WTC11 (cell line): ENCODE results near the gene KIFC1. TPM values are rescaled to one million over a fixed set of nuclear protein-coding genes. Genes with fewer than 3 reads are reported as not detected.
"Not testable (repeated sequence)": the region's sequence is repeated elsewhere in the genome, so short reads cannot be mapped to it uniquely, and the experiment has no call there.

Source experiments
- ATAC-seq: fragments of 200-7000 bp; cut with Tn5 transposase; 2 replicates; pipeline ENCODE4 v1.10.0; 2021; ENCODE audit warnings: mild to moderate bottlenecking, moderate library complexity
- CTCF ChIA-PET: fragments of 300-600 bp; sonication (Branson Sonifier 250); formaldehyde crosslinking; loops from one replicate; lab custom pipeline; 2021; ENCODE audit warnings: antibody characterized with exemption; lab: Charles Lee
- POLR2A ChIA-PET: fragments of 350-600 bp; sonication (Branson Sonifier 250); formaldehyde crosslinking; loops from one replicate; lab custom pipeline; 2021; ENCODE audit warnings: antibody characterized with exemption; lab: Charles Lee
- DNase-seq: peaks from one replicate; pipeline ENCODE4 v3.0.0; 2021; ENCODE audit warnings: low spot score
- H3K27ac Mint-ChIP-seq: 2 replicates; pipeline ENCODE4 v1.8.0; 2021; ENCODE audit warnings: mixed read lengths
- H3K27me3 Mint-ChIP-seq: 2 replicates; pipeline ENCODE4 v1.8.0; 2021; ENCODE audit warnings: low read depth, mild to moderate bottlenecking, moderate library complexity, mixed read lengths
- H3K36me3 Mint-ChIP-seq: 2 replicates; pipeline ENCODE4 v1.8.0; 2021; ENCODE audit warnings: mixed read lengths
- H3K4me1 Mint-ChIP-seq: 2 replicates; pipeline ENCODE4 v1.8.0; 2022; ENCODE audit warnings: mixed read lengths
- H3K4me3 Mint-ChIP-seq: 2 replicates; pipeline ENCODE4 v1.8.0; 2021; ENCODE audit warnings: mild to moderate bottlenecking, moderate library complexity, mixed read lengths
- H3K9me3 Mint-ChIP-seq: 2 replicates; pipeline ENCODE4 v1.8.0; 2021; ENCODE audit warnings: mixed read lengths
- CBFB ChIP-seq: sonication (generic); formaldehyde crosslinking; IDR thresholded peaks from 2 replicates; pipeline ENCODE4 v1.8.1; 2022; ENCODE audit warnings: mild to moderate bottlenecking, low read depth, missing genetic modification reagents
- CREM ChIP-seq: sonication (generic); formaldehyde crosslinking; IDR thresholded peaks from 2 replicates; pipeline ENCODE4 v1.8.1; 2022; ENCODE audit warnings: mild to moderate bottlenecking, missing genetic modification reagents, moderate library complexity
- CTCF ChIP-seq: fragments of 200-600 bp; IDR thresholded peaks from 2 replicates; pipeline ENCODE4 v1.8.0; 2022; ENCODE audit warnings: antibody characterized with exemption
- GRHL2 ChIP-seq: fragments of 250-450 bp; sonication (Bioruptor Pico); IDR thresholded peaks from 2 replicates; pipeline ENCODE4 v1.8.0; 2022; ENCODE audit warnings: mild to moderate bottlenecking, moderate library complexity; ENCODE audit not compliant: insufficient replicate concordance, severe bottlenecking
- HMGA2 ChIP-seq: fragments of 250-450 bp; sonication (Bioruptor Pico); IDR thresholded peaks from 2 replicates; pipeline ENCODE4 v1.4.0; 2021; ENCODE audit warnings: mild to moderate bottlenecking, moderate library complexity
- OVOL2 ChIP-seq: fragments of 250-450 bp; sonication (Bioruptor Pico); IDR thresholded peaks from 2 replicates; pipeline ENCODE4 v1.9.0; 2021; ENCODE audit warnings: mild to moderate bottlenecking, borderline replicate concordance
- SMAD4 ChIP-seq: sonication (generic); formaldehyde crosslinking; IDR thresholded peaks from 2 replicates; pipeline ENCODE4 v1.8.0; 2022; ENCODE audit warnings: mild to moderate bottlenecking, missing genetic modification reagents
- TP53 ChIP-seq: sonication (generic); formaldehyde crosslinking; IDR thresholded peaks from 2 replicates; pipeline ENCODE4 v1.8.1; 2023; ENCODE audit warnings: mild to moderate bottlenecking, missing genetic modification reagents
- ZSCAN18 ChIP-seq: fragments of 250-450 bp; sonication (Bioruptor Pico); IDR thresholded peaks from 2 replicates; pipeline ENCODE4 v2.1.2; 2022; ENCODE audit warnings: mild to moderate bottlenecking, moderate library complexity
- total RNA-seq: library from RNA; stranded (reverse); gene quantifications from 3 replicates; pipeline ENCODE4 v1.2.3, GENCODE V29; 2021
- TF ChIP-seq, protein P1 (sequence below): sonication (generic); formaldehyde crosslinking; IDR thresholded peaks from 2 replicates; pipeline ENCODE4 v1.8.1; 2023; ENCODE audit warnings: mild to moderate bottlenecking, missing genetic modification reagents, moderate library complexity
- TF ChIP-seq, protein P2 (sequence below): sonication (generic); formaldehyde crosslinking; IDR thresholded peaks from 2 replicates; pipeline ENCODE4 v1.8.1; 2023; ENCODE audit warnings: mild to moderate bottlenecking, missing genetic modification reagents
- TF ChIP-seq, protein P3 (sequence below): sonication (generic); formaldehyde crosslinking; IDR thresholded peaks from 2 replicates; pipeline ENCODE4 v1.8.1; 2023; ENCODE audit warnings: mild to moderate bottlenecking, missing genetic modification reagents
- TF ChIP-seq, protein P4 (sequence below): fragments of 250-450 bp; sonication (Bioruptor Pico); IDR thresholded peaks from 2 replicates; pipeline ENCODE4 v1.9.0; 2021; ENCODE audit warnings: mild to moderate bottlenecking
- TF ChIP-seq, protein P5 (sequence below): sonication (generic); formaldehyde crosslinking; IDR thresholded peaks from 2 replicates; pipeline ENCODE4 v1.8.0; 2022; ENCODE audit warnings: mild to moderate bottlenecking, missing genetic modification reagents

Gene KIFC1
- total RNA-seq, 1 experiment from 2014 or later = 97.3 TPM

DNA sequence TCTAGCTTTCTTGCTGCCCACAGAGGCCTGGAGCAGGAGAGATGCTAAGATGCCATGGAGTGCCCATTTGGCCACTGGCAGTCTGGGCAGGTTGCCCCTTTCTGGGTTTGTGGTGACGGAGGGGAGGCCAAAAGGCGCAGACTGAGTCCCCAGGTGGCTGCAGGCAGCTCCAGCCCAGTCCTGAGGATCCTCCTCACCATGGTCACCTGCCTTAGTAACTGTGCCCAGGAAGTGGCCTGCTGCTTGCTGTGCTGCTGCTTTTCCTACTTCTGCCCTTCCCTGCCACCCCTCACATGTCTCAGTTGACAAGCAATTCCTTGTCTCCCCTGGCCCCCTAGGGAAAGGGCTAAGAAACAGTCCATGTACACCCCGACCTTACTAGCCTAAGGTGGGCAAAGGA, 35.3 kb upstream of the KIFC1 start:
- TF ChIP-seq CREM (CRISPR knock-in tag) = no peak
- TF ChIP-seq GRHL2 (CRISPR knock-in tag) = no peak
- TF ChIP-seq OVOL2 = no peak
- TF ChIP-seq, protein P1, sequence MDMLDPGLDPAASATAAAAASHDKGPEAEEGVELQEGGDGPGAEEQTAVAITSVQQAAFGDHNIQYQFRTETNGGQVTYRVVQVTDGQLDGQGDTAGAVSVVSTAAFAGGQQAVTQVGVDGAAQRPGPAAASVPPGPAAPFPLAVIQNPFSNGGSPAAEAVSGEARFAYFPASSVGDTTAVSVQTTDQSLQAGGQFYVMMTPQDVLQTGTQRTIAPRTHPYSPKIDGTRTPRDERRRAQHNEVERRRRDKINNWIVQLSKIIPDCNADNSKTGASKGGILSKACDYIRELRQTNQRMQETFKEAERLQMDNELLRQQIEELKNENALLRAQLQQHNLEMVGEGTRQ = no peak
- TF ChIP-seq CTCF = no peak
- no peak for TF ChIP-seq TP53
- TF ChIP-seq, all 79 proteins: peak for 0
- H3K27ac Mint-ChIP-seq = no peak overlapping the region
- H3K4me1 Mint-ChIP-seq = peaks cover 26% of the 10 kb centered on the region
- ChIA-PET CTCF (interaction anchor here (0.6 to 2.9 kb wide), 2 partner anchors 11 to 38 kb away, joined by 4 to 11 read pairs; no protein-coding TSS in a partner anchor), POLR2A (no interaction called here)
- no peaks in the 10 kb centered on the region for H3K27me3 Mint-ChIP-seq
- H3K4me3 Mint-ChIP-seq = no peak overlapping the region
- H3K9me3 Mint-ChIP-seq = no peaks in the 10 kb centered on the region
- ATAC-seq (no peak), DNase-seq (no peak)
- H3K36me3 Mint-ChIP-seq = no peaks in the 10 kb centered on the region

- H3K4me3 Mint-ChIP-seq, DNase-seq, H3K36me3 Mint-ChIP-seq, POLR2A ChIA-PET, H3K27me3 Mint-ChIP-seq, H3K9me3 Mint-ChIP-seq, ATAC-seq: not testable (repeated sequence)
- 0 out of 2 replicates have a peak overlapping the region, but pooled peaks have one; percentile 87 for H3K27ac Mint-ChIP-seq
- CTCF ChIA-PET = interaction anchor here (2.9 kb wide), 1 partner anchor 12 kb away, joined by 11 read pairs; no protein-coding TSS in a partner anchor
- H3K4me1 Mint-ChIP-seq = peaks cover 26% of the 10 kb centered on the region
Observed at GRCh38 chr6:33357160-33357871, 34.3 kb upstream of the KIFC1 start.

DNA sequence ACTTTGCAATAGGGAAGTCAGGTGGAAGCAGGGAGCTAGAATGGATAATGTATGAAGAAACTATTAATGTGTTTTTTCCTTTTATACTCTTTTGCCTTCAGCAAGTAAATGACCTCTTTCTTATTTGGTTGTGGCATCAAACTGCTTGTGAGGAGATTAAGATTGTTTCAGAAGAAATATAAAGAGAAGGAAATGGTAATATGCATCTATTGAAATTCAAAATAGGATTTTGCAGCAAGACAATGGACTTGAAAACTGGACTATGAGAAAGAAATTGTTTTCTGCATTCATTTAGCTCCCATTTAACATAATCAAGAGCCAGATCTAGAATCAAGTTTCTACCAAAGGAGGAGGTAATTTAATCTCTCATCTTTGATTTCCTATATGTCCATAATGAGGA, 32.3 kb upstream of the KIFC1 start:
- POLR2A ChIA-PET = interaction anchor here (0.7 kb wide), 1 partner anchor 41 kb away, joined by 3 read pairs; the partner anchor contains the start of gene ZBTB22
- H3K27me3 Mint-ChIP-seq = no peaks in the 10 kb centered on the region
- DNase-seq (no peak), ATAC-seq (no peak)
- no peaks in the 10 kb centered on the region for H3K9me3 Mint-ChIP-seq
- H3K4me3 Mint-ChIP-seq = no peak overlapping the region
- H3K4me1 Mint-ChIP-seq = peaks cover 31% of the 10 kb centered on the region
- no peak for TF ChIP-seq ZSCAN18 (CRISPR knock-in tag)
- no peak for TF ChIP-seq SMAD4
- TF ChIP-seq, protein P2, sequence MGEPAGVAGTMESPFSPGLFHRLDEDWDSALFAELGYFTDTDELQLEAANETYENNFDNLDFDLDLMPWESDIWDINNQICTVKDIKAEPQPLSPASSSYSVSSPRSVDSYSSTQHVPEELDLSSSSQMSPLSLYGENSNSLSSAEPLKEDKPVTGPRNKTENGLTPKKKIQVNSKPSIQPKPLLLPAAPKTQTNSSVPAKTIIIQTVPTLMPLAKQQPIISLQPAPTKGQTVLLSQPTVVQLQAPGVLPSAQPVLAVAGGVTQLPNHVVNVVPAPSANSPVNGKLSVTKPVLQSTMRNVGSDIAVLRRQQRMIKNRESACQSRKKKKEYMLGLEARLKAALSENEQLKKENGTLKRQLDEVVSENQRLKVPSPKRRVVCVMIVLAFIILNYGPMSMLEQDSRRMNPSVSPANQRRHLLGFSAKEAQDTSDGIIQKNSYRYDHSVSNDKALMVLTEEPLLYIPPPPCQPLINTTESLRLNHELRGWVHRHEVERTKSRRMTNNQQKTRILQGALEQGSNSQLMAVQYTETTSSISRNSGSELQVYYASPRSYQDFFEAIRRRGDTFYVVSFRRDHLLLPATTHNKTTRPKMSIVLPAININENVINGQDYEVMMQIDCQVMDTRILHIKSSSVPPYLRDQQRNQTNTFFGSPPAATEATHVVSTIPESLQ (CRISPR knock-in tag) = no peak
- TF ChIP-seq, protein P3, sequence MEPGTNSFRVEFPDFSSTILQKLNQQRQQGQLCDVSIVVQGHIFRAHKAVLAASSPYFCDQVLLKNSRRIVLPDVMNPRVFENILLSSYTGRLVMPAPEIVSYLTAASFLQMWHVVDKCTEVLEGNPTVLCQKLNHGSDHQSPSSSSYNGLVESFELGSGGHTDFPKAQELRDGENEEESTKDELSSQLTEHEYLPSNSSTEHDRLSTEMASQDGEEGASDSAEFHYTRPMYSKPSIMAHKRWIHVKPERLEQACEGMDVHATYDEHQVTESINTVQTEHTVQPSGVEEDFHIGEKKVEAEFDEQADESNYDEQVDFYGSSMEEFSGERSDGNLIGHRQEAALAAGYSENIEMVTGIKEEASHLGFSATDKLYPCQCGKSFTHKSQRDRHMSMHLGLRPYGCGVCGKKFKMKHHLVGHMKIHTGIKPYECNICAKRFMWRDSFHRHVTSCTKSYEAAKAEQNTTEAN (CRISPR knock-in tag) = no peak
- TF ChIP-seq, protein P4, sequence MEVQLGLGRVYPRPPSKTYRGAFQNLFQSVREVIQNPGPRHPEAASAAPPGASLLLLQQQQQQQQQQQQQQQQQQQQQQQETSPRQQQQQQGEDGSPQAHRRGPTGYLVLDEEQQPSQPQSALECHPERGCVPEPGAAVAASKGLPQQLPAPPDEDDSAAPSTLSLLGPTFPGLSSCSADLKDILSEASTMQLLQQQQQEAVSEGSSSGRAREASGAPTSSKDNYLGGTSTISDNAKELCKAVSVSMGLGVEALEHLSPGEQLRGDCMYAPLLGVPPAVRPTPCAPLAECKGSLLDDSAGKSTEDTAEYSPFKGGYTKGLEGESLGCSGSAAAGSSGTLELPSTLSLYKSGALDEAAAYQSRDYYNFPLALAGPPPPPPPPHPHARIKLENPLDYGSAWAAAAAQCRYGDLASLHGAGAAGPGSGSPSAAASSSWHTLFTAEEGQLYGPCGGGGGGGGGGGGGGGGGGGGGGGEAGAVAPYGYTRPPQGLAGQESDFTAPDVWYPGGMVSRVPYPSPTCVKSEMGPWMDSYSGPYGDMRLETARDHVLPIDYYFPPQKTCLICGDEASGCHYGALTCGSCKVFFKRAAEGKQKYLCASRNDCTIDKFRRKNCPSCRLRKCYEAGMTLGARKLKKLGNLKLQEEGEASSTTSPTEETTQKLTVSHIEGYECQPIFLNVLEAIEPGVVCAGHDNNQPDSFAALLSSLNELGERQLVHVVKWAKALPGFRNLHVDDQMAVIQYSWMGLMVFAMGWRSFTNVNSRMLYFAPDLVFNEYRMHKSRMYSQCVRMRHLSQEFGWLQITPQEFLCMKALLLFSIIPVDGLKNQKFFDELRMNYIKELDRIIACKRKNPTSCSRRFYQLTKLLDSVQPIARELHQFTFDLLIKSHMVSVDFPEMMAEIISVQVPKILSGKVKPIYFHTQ = no peak
- no peak for TF ChIP-seq HMGA2 (CRISPR knock-in tag)
- TF ChIP-seq, protein P5, sequence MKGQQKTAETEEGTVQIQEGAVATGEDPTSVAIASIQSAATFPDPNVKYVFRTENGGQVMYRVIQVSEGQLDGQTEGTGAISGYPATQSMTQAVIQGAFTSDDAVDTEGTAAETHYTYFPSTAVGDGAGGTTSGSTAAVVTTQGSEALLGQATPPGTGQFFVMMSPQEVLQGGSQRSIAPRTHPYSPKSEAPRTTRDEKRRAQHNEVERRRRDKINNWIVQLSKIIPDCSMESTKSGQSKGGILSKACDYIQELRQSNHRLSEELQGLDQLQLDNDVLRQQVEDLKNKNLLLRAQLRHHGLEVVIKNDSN = no peak
- no peak for TF ChIP-seq CBFB (CRISPR knock-in tag)
- CTCF ChIA-PET = interaction anchor here (1.2 to 1.6 kb wide), 2 partner anchors 14 to 31 kb away, joined by 4 to 6 read pairs; no protein-coding TSS in a partner anchor
- H3K36me3 Mint-ChIP-seq = no peaks in the 10 kb centered on the region
- H3K27ac Mint-ChIP-seq = no peak overlapping the region

DNA sequence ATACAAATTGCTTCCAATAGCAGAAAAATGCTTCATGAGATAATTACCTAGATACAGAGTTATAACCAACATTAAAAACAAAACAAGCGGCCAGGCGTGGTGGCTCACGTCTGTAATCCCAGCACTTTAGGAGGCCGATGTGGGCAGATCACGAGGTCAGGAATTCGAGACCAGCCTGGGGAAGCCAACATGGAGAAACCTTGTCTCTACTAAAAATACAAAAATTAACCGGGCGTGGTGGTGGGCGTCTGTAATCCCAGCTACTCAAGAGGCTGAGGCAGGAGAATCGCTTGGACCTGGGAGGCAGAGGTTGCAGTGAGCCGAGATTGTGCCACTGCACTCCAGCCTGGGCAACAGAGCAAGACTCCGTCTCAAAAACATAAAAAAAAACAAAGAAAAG, 28.1 kb upstream of the KIFC1 start:
- H3K9me3 Mint-ChIP-seq, DNase-seq, POLR2A ChIA-PET, H3K27me3 Mint-ChIP-seq, H3K36me3 Mint-ChIP-seq, H3K4me3 Mint-ChIP-seq, ATAC-seq, H3K27ac Mint-ChIP-seq: not testable (repeated sequence)
- CTCF ChIA-PET = interaction anchor here (1.4 to 2.5 kb wide), 3 partner anchors 18 to 86 kb away, joined by 4 to 20 read pairs (median 5); partner anchors contain the start of gene B3GALT4
- H3K4me1 Mint-ChIP-seq = peaks cover 20% of the 10 kb centered on the region
